HCT116 (cell line): ENCODE results near the gene SUCLG2. TPM values are rescaled to one million over a fixed set of nuclear protein-coding genes. Genes with fewer than 3 reads are reported as not detected.

Experiments used
- ATAC-seq: fragments of 200-7000 bp; cut with Tn5 transposase; 2 replicates; pipeline ENCODE4 v1.9.1; 2020; ENCODE audit warnings: mild to moderate bottlenecking, moderate library complexity
- BruUV-seq: library from RNA; stranded (reverse); fragments of 400-500 nt; replicated peaks from 2 replicates; lab custom pipeline; 2021; lab: Mats Ljungman, UMichigan
- CTCF ChIA-PET: fragments of 300-600 bp; sonication (Branson Sonifier 250); formaldehyde crosslinking; loops from one replicate; lab custom pipeline; 2021; ENCODE audit warnings: antibody characterized with exemption; lab: Charles Lee
- POLR2A ChIA-PET: fragments of 300-600, 350-600 bp; sonication (Branson Sonifier 250); formaldehyde crosslinking; loops from one replicate; lab custom pipeline; 2021; ENCODE audit warnings: antibody characterized with exemption; lab: Charles Lee
- RAD21 ChIA-PET, 2 experiments: fragments of 300-600 bp; sonication (Branson Sonifier 250); formaldehyde crosslinking; loops; one replicate each; lab custom pipeline; 2023; ENCODE audit warnings: low total read pairs in 2 of 2; ENCODE audit not compliant: uncharacterized antibody in 2 of 2, unreplicated experiment in 2 of 2, low non-redundant PET in 1 of 2; lab: Charles Lee
- DNase-seq: peaks from one replicate; pipeline ENCODE4 v3.0.0-alpha.2; 2010; ENCODE audit warnings: low read depth, low spot score
- H2AFZ ChIP-seq: fragments of 200-600 bp; shearing (Covaris generic), sonication (generic); 2 replicates; pipeline ENCODE4 v1.6.1; 2017; ENCODE audit warnings: low read depth, mixed run types, mixed read lengths, antibody characterized with exemption, low read length; ENCODE audit not compliant: poor library complexity, severe bottlenecking
- H3K27ac ChIP-seq: 2 replicates; pipeline ENCODE4 v1.5.1; 2012; ENCODE audit warnings: low read depth, low read length
- H3K27me3 ChIP-seq: fragments of 200-600 bp; sonication (generic); 2 replicates; pipeline ENCODE4 v1.6.1; 2016; ENCODE audit warnings: mixed run types, low read length, mixed read lengths; ENCODE audit not compliant: insufficient read depth
- H3K36me3 ChIP-seq, 2 experiments: fragments of 200-500 bp in 1 of 2; fragments of 200-600 bp in 1 of 2; sonication (Bioruptor generic) in 1 of 2; sonication (generic) in 1 of 2; 2 replicates each; pipeline versions ENCODE4 v1.5.1 to v1.6.1; 2014 to 2016; ENCODE audit warnings: low read length in 2 of 2, inconsistent platforms in 1 of 2, mixed read lengths in 1 of 2, mixed run types in 1 of 2; ENCODE audit not compliant: insufficient read depth in 2 of 2, control insufficient read depth in 1 of 2
- H3K4me1 ChIP-seq, 2 experiments: fragments of 200-600 bp in 1 of 2; sonication (generic) in 1 of 2; 2 replicates each; pipeline versions ENCODE4 v1.5.1 to v1.6.1; 2012 to 2017; ENCODE audit warnings: low read length in 2 of 2, inconsistent platforms in 1 of 2, mild to moderate bottlenecking in 1 of 2, mixed read lengths in 1 of 2, mixed run types in 1 of 2, moderate library complexity in 1 of 2; ENCODE audit not compliant: insufficient read depth in 2 of 2, control insufficient read depth in 1 of 2
- H3K4me2 ChIP-seq: fragments of 200-600 bp; sonication (generic); 2 replicates; pipeline ENCODE4 v1.6.1; 2017; ENCODE audit warnings: mixed run types, low read length, mixed read lengths
- H3K4me3 ChIP-seq, 2 experiments: fragments of 200-600 bp in 1 of 2; sonication (generic) in 1 of 2; replicated peaks in 1 of 2; 2 replicates each; pipeline ENCODE4 v1.5.1; 2011 to 2016; ENCODE audit warnings: low read length in 2 of 2, control low read depth in 1 of 2, low read depth in 1 of 2, mild to moderate bottlenecking in 1 of 2, mixed read lengths in 1 of 2, mixed run types in 1 of 2
- H3K79me2 ChIP-seq: fragments of 200-600 bp; sonication (generic); 2 replicates; pipeline ENCODE4 v1.6.1; 2017; ENCODE audit warnings: mild to moderate bottlenecking, mixed run types, low read length, moderate library complexity, mixed read lengths; ENCODE audit not compliant: insufficient read depth
- H3K9ac ChIP-seq: fragments of 200-600 bp; sonication (generic); 2 replicates; pipeline ENCODE4 v1.6.1; 2016; ENCODE audit warnings: low read length, mixed read lengths
- H3K9me2 ChIP-seq: fragments of 200-600 bp; sonication (generic), shearing (Covaris generic); 2 replicates; pipeline ENCODE4 v1.6.1; 2017; ENCODE audit warnings: mixed run types, mild to moderate bottlenecking, moderate library complexity; ENCODE audit not compliant: insufficient read depth
- H3K9me3 ChIP-seq, 2 experiments: fragments of 200-500 bp in 1 of 2; fragments of 200-600 bp in 1 of 2; sonication (Bioruptor generic) in 1 of 2; sonication (generic) in 1 of 2; 2 replicates each; pipeline ENCODE4 v1.6.1; 2014 to 2017; ENCODE audit warnings: low read length in 2 of 2, mixed read lengths in 2 of 2, inconsistent platforms in 1 of 2, low read depth in 1 of 2, mild to moderate bottlenecking in 1 of 2, mixed run types in 1 of 2, moderate library complexity in 1 of 2; ENCODE audit not compliant: control insufficient read depth in 1 of 2, insufficient read depth in 1 of 2
- H4K20me1 ChIP-seq: fragments of 200-600 bp; sonication (generic), shearing (Covaris generic); 2 replicates; pipeline ENCODE4 v1.6.1; 2017; ENCODE audit warnings: mixed run types, mild to moderate bottlenecking, moderate library complexity; ENCODE audit not compliant: insufficient read depth
- EGR1 ChIP-seq: IDR thresholded peaks from 2 replicates; pipeline ENCODE4 v1.6.1; 2012; ENCODE audit warnings: low read depth
- ELF1 ChIP-seq: IDR thresholded peaks from 2 replicates; pipeline ENCODE4 v1.6.1; 2012; ENCODE audit warnings: low read depth, borderline replicate concordance
- FOSL1 ChIP-seq: IDR thresholded peaks from 2 replicates; pipeline ENCODE4 v1.6.1; 2012; ENCODE audit warnings: low read depth
- JUND ChIP-seq: IDR thresholded peaks from 2 replicates; pipeline ENCODE4 v1.6.1; 2012
- POLR2A ChIP-seq: IDR thresholded peaks from 2 replicates; pipeline ENCODE4 v1.7.0; 2011; ENCODE audit warnings: borderline replicate concordance; ENCODE audit not compliant: insufficient read depth, insufficient read length; ENCODE audit errors: extremely low read depth
- POLR2AphosphoS5 ChIP-seq: IDR thresholded peaks from 2 replicates; pipeline ENCODE4 v1.6.1; 2011; ENCODE audit warnings: mild to moderate bottlenecking, low read depth, low read length, moderate library complexity
- SP1 ChIP-seq: IDR thresholded peaks from 2 replicates; pipeline ENCODE4 v1.6.1; 2012; ENCODE audit warnings: low read depth
- TCF7L2 ChIP-seq: IDR thresholded peaks from 2 replicates; pipeline ENCODE4 v1.7.0; 2011; ENCODE audit warnings: borderline replicate concordance, inconsistent platforms; ENCODE audit not compliant: insufficient read depth, insufficient read length; ENCODE audit errors: extremely low read depth
- YY1 ChIP-seq: IDR thresholded peaks from 2 replicates; pipeline ENCODE4 v1.6.1; 2011; ENCODE audit warnings: low read length, low read depth, moderate library complexity, mild to moderate bottlenecking; ENCODE audit not compliant: insufficient replicate concordance; ENCODE audit errors: extremely low read depth
- ZFX ChIP-seq: fragments of 450-650 bp; IDR thresholded peaks from 2 replicates; pipeline ENCODE4 v1.6.1; 2017
- intact Hi-C: fragments of 100-400 bp; cut with micrococcal nuclease; formaldehyde crosslinking; loops from 2 replicates; pipeline ENCODE4 v1.10.0; 2022
- total RNA-seq: library from RNA; stranded (reverse); gene quantifications from one replicate; pipeline ENCODE4 v1.2.1, GENCODE V29; 2021; ENCODE audit not compliant: unreplicated experiment
- TF ChIP-seq, protein P1 (sequence below): IDR thresholded peaks from 2 replicates; pipeline ENCODE4 v1.6.1; 2012
- TF ChIP-seq, protein P2 (sequence below): IDR thresholded peaks from 2 replicates; pipeline ENCODE4 v1.6.1; 2012

The SUCLG2 gene
- total RNA-seq, 1 experiment from 2014 or later, result 49.2 TPM

DNA sequence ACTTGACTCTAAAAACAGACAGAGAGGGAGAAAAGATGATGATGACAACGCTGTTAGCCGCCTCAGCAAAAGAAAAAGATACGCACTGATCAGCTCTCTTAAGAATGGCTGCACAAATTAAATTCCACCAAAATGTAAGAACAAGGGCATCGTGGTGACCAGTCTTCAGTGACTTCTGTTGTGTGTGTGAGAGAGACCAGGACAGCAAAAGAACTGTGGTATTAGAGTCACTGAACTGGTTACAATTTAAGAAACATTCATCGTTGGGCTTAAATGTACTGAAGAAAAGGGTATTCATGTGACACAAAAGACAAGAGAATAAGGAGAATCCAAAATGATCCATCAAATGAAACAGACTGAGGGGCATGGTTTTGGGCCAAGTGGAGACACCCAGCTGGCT is 86.5 kb downstream of the SUCLG2 start:
- Histone ChIP-seq H4K20me1 (no peaks in the 10 kb centered on the region), H2AFZ (no peak overlapping the region), H3K4me3 (no peak overlapping the region), H3K4me1 (no peaks in the 10 kb centered on the region), H3K9me3 (no peaks in the 10 kb centered on the region), H3K4me2 (no peak overlapping the region), H3K27me3 (no peaks in the 10 kb centered on the region), H3K27ac (no peak overlapping the region), H3K9me2 (no peaks in the 10 kb centered on the region), H3K36me3 (no peaks in the 10 kb centered on the region), H3K9ac (no peak overlapping the region), H3K79me2 (0 out of 2 replicates have a peak, but pooled peaks cover 3% of the 10 kb centered on the region)
- no TSS peak for BruUV-seq
- DNase-seq (no peak), ATAC-seq (no peak)
- ChIA-PET CTCF (no interaction called here), RAD21 (no interaction called here), POLR2A (no interaction called here)
- intact Hi-C loops, result no loop called here
- TF ChIP-seq EGR1 (no peak), JUND (no peak), POLR2A (no peak), ELF1 (no peak)
- TF ChIP-seq, protein P1, sequence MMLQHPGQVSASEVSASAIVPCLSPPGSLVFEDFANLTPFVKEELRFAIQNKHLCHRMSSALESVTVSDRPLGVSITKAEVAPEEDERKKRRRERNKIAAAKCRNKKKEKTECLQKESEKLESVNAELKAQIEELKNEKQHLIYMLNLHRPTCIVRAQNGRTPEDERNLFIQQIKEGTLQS, result no peak
- TF ChIP-seq, protein P2, sequence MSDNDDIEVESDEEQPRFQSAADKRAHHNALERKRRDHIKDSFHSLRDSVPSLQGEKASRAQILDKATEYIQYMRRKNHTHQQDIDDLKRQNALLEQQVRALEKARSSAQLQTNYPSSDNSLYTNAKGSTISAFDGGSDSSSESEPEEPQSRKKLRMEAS, result no peak

- H3K27me3 ChIP-seq, result no peaks in the 10 kb centered on the region
- H3K36me3 ChIP-seq, result no peaks in the 10 kb centered on the region
- no peaks in the 10 kb centered on the region for H3K9me2 ChIP-seq
- ATAC-seq (no peak), DNase-seq (no peak)
- no peak for TF ChIP-seq TCF7L2
- no peak for TF ChIP-seq POLR2AphosphoS5
- TF ChIP-seq SP1, result no peak
- TF ChIP-seq ZFX, result no peak
- no peak for TF ChIP-seq FOSL1
- TF ChIP-seq EGR1, result no peak
- TF ChIP-seq, protein P1, result no peak
- no peak for TF ChIP-seq ELF1
- no peak for TF ChIP-seq YY1
- TF ChIP-seq, protein P2, result no peak
- no peaks in the 10 kb centered on the region for H3K9me3 ChIP-seq
- 0 out of 2 replicates have a peak, but pooled peaks cover 3% of the 10 kb centered on the region for H3K79me2 ChIP-seq
- H2AFZ ChIP-seq, result no peak overlapping the region
- no peak overlapping the region for H3K4me2 ChIP-seq
- ChIA-PET POLR2A (no interaction called here), RAD21 (no interaction called here), CTCF (no interaction called here)
- no peaks in the 10 kb centered on the region for H4K20me1 ChIP-seq
- intact Hi-C loops, result no loop called here
- no peak overlapping the region for H3K4me3 ChIP-seq
- BruUV-seq, result no TSS peak
- H3K9ac ChIP-seq, result no peak overlapping the region
- no peaks in the 10 kb centered on the region for H3K4me1 ChIP-seq
- no peak overlapping the region for H3K27ac ChIP-seq
Measured at GRCh38 chr3:67564973-67565372, 89.4 kb downstream of the SUCLG2 start.
